HepG2 (cell line): ENCODE results near the gene TBC1D16. TPM values are rescaled to one million over a fixed set of nuclear protein-coding genes. Genes with fewer than 3 reads are reported as not detected.

ENCODE experiments used
- JDP2 ChIP-seq: sonication (generic); formaldehyde crosslinking; IDR thresholded peaks from 2 replicates; pipeline ENCODE4 v1.8.1; 2022; ENCODE audit warnings: missing genetic modification reagents, borderline replicate concordance
- JUNB ChIP-seq: sonication (generic); formaldehyde crosslinking; IDR thresholded peaks from 2 replicates; pipeline ENCODE4 v1.8.0; 2022; ENCODE audit warnings: missing genetic modification reagents, mild to moderate bottlenecking, borderline replicate concordance
- KAT8 ChIP-seq: IDR thresholded peaks from 2 replicates; pipeline ENCODE4 v1.6.1; 2016; ENCODE audit warnings: missing genetic modification reagents, missing compliant biosample characterization
- KDM5A ChIP-seq: fragments of 200-600 bp; sonication (generic); IDR thresholded peaks from 2 replicates; pipeline ENCODE4 v1.7.0; 2018; ENCODE audit warnings: antibody characterized with exemption, mild to moderate bottlenecking, low read length, borderline replicate concordance
- NFATC3 ChIP-seq: sonication (generic); formaldehyde crosslinking; IDR thresholded peaks from 2 replicates; pipeline ENCODE4 v1.5.1; 2020; ENCODE audit warnings: mild to moderate bottlenecking, missing genetic modification reagents
- SMAD1 ChIP-seq: sonication (generic); formaldehyde crosslinking; IDR thresholded peaks from 2 replicates; pipeline ENCODE4 v1.4.0; 2020; ENCODE audit warnings: missing genetic modification reagents, low read depth, mild to moderate bottlenecking, borderline replicate concordance
- STAT5B ChIP-seq: sonication (generic); formaldehyde crosslinking; IDR thresholded peaks from 2 replicates; pipeline ENCODE4 v1.4.0; 2020; ENCODE audit warnings: missing genetic modification reagents
- ZBTB14 ChIP-seq: sonication (generic); formaldehyde crosslinking; IDR thresholded peaks from 2 replicates; pipeline ENCODE4 v1.4.0; 2020; ENCODE audit warnings: missing genetic modification reagents
- ZBTB33 ChIP-seq: sonication (generic); formaldehyde crosslinking; IDR thresholded peaks from 2 replicates; pipeline ENCODE4 v1.4.0; 2020; ENCODE audit warnings: missing genetic modification reagents
- ZNF224 ChIP-seq: sonication (generic); formaldehyde crosslinking; IDR thresholded peaks from 2 replicates; pipeline ENCODE4 v1.5.0; 2020; ENCODE audit warnings: mild to moderate bottlenecking, missing genetic modification reagents
- ZNF256 ChIP-seq: sonication (generic); formaldehyde crosslinking; conservative IDR thresholded peaks from 2 replicates; pipeline ENCODE4 v1.4.0; 2020; ENCODE audit warnings: missing genetic modification reagents
- ZNF546 ChIP-seq: sonication (generic); formaldehyde crosslinking; conservative IDR thresholded peaks from 2 replicates; pipeline ENCODE4 v1.8.1; 2023; ENCODE audit warnings: mild to moderate bottlenecking, missing genetic modification reagents
- ZNF557 ChIP-seq: sonication (generic); formaldehyde crosslinking; IDR thresholded peaks from 2 replicates; pipeline ENCODE4 v1.4.0; 2020; ENCODE audit warnings: missing genetic modification reagents
- ZNF574 ChIP-seq: sonication (generic); formaldehyde crosslinking; IDR thresholded peaks from 2 replicates; pipeline ENCODE4 v1.4.0; 2020; ENCODE audit warnings: missing genetic modification reagents
- ZNF850 ChIP-seq: sonication (generic); formaldehyde crosslinking; conservative IDR thresholded peaks from 2 replicates; pipeline ENCODE4 v1.9.0; 2021; ENCODE audit warnings: mild to moderate bottlenecking, missing genetic modification reagents
- polyA plus RNA-seq, 8 experiments: library from polyadenylated mRNA; depleted of rRNA in 3 of 8; stranded (reverse) in 7 of 8; unstranded in 1 of 8; fragments of >200 nt; fragmentation: Illumina TruSeq in 4 of 8; extraction: Trizol in 4 of 8; gene quantifications; 2 replicates each; pipeline versions ENCODE4 v1.2.1 to v1.2.3, GENCODE V29; 2011 to 2016; ENCODE audit warnings: low read depth in 4 of 8, missing spikeins in 1 of 8, mixed read lengths in 1 of 8; ENCODE audit not compliant: insufficient read depth in 1 of 8
- total RNA-seq, 5 experiments: library from RNA; depleted of rRNA; stranded (reverse); fragments of >200 nt; fragmentation: Illumina TruSeq; extraction: Trizol; gene quantifications; 2 replicates each; pipeline ENCODE4 v1.2.3, GENCODE V29; 2016; ENCODE audit warnings: low read depth in 1 of 5
- TF ChIP-seq, protein P1 (sequence below): fragments of 450-650 bp; IDR thresholded peaks from 2 replicates; pipeline ENCODE4 v1.6.1; 2017
- TF ChIP-seq, protein P2 (sequence below): sonication (generic); formaldehyde crosslinking; IDR thresholded peaks from 2 replicates; pipeline ENCODE4 v1.8.1; 2023; ENCODE audit warnings: mild to moderate bottlenecking, missing genetic modification reagents
- TF ChIP-seq, protein P3 (sequence below): IDR thresholded peaks from 2 replicates; pipeline ENCODE4 v1.6.1; 2018; ENCODE audit warnings: missing genetic modification reagents

Gene TBC1D16
- total and polyA plus RNA-seq, 2 of the 13 experiments (the other 11 are each of a cell fraction or from before 2014, with no cell fraction given): 14.9 to 24.9 TPM

DNA sequence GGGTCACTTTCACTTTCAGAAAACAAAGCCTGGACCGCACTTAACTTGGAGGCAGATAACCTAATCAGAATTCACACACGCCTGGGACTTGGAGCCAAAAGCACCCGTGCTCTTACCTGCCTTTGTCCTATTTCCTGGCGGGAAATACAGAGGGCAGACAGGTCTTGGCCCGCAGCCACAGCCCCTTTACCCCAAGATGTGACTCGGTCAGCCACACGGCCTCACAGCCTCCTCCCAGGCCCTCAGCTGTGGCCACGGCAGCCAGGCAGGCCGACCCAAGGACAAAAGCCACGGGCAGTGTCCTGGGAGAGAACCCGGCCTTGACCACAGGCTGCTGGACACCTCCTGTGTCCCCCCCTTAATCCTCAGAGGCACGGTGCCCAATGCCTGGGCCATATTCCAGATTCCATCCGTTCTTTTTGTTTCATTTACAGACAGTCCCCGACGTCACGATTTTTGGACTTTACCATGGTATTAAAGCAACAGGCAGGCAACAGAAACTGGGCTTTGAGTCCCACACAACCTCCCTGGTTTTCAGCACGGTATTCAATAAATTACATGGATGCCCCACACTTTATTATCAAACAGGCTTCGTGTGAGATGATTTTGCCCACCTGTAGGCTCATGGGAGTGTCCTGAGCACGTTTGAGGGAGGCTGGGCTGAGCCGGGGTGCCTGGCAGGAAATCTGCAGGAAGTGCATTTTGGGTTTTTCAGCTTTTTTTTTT lies 35.6 kb upstream of the TBC1D16 start (continued):
- TF ChIP-seq ZBTB33 (CRISPR knock-in tag): no peak
- TF ChIP-seq ZNF574 (CRISPR knock-in tag): no peak
- no peak for TF ChIP-seq ZNF850 (CRISPR knock-in tag)
- no peak for TF ChIP-seq STAT5B (CRISPR knock-in tag)
- TF ChIP-seq, protein P1, sequence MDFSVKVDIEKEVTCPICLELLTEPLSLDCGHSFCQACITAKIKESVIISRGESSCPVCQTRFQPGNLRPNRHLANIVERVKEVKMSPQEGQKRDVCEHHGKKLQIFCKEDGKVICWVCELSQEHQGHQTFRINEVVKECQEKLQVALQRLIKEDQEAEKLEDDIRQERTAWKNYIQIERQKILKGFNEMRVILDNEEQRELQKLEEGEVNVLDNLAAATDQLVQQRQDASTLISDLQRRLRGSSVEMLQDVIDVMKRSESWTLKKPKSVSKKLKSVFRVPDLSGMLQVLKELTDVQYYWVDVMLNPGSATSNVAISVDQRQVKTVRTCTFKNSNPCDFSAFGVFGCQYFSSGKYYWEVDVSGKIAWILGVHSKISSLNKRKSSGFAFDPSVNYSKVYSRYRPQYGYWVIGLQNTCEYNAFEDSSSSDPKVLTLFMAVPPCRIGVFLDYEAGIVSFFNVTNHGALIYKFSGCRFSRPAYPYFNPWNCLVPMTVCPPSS: no peak
- TF ChIP-seq JDP2 (CRISPR knock-in tag): no peak
- peak; percentile 77; the same call in 1 of the 2 replicates for TF ChIP-seq NFATC3 (CRISPR knock-in tag)
- no peak for TF ChIP-seq ZNF557 (CRISPR knock-in tag)
- TF ChIP-seq ZNF546 (CRISPR knock-in tag): peak; percentile 15; the same call in 1 of the 2 replicates
- TF ChIP-seq, protein P2, sequence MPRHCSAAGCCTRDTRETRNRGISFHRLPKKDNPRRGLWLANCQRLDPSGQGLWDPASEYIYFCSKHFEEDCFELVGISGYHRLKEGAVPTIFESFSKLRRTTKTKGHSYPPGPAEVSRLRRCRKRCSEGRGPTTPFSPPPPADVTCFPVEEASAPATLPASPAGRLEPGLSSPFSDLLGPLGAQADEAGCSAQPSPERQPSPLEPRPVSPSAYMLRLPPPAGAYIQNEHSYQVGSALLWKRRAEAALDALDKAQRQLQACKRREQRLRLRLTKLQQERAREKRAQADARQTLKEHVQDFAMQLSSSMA: no peak
- peak; percentile 56; the same call in 1 of the 2 replicates for TF ChIP-seq SMAD1 (CRISPR knock-in tag)
- no peak for TF ChIP-seq ZBTB14 (CRISPR knock-in tag)
- TF ChIP-seq KAT8 (CRISPR knock-in tag): peak; percentile 49
- TF ChIP-seq KDM5A: no peak
- TF ChIP-seq, protein P3, sequence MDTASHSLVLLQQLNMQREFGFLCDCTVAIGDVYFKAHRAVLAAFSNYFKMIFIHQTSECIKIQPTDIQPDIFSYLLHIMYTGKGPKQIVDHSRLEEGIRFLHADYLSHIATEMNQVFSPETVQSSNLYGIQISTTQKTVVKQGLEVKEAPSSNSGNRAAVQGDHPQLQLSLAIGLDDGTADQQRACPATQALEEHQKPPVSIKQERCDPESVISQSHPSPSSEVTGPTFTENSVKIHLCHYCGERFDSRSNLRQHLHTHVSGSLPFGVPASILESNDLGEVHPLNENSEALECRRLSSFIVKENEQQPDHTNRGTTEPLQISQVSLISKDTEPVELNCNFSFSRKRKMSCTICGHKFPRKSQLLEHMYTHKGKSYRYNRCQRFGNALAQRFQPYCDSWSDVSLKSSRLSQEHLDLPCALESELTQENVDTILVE (CRISPR knock-in tag): no peak
- TF ChIP-seq ZNF224 (CRISPR knock-in tag): no peak; the same call in 1 of the 2 replicates
- 0 out of 2 replicates have a peak, but pooled peaks have one; percentile 41 for TF ChIP-seq ZNF256
- no peak for TF ChIP-seq JUNB
